ENCODE results near the gene MRPL23. TPM values are rescaled to one million over a fixed set of nuclear protein-coding genes. Genes with fewer than 3 reads are reported as not detected.
A peak's percentile ranks its signal among the peaks of the same experiment; 100 is the strongest.

Gene MRPL23
- total RNA-seq, 2 experiments from 2014 or later = 31.1 to 38.3 TPM

GRCh38 chr11:1927848-1928469, 19.2 kb upstream of the MRPL23 start:
- H3K36me3 ChIP-seq (ENCODE audit: insufficient read depth, low read length) = no peaks in the 10 kb centered on the region
- H3K27me3 ChIP-seq (ENCODE audit: control insufficient read depth in 1 of 2, insufficient read depth in 2 of 2, low read length in 2 of 2) = no peaks in the 10 kb centered on the region
- H3K27ac ChIP-seq (ENCODE audit: low read depth in 1 of 2, low read length in 2 of 2) = no peak overlapping the region
- ChIA-PET CTCF (no interaction called here), POLR2A (no interaction called here)
- H3K4me1 ChIP-seq (ENCODE audit: insufficient read depth, low read length) = peaks cover 9% of the 10 kb centered on the region
- H3K27me3 Mint-ChIP-seq = peaks cover 6% of the 10 kb centered on the region
- DNase-seq = no peak
- H3K9me3 ChIP-seq (ENCODE audit: control insufficient read depth in 1 of 2, insufficient read depth in 1 of 2, low read length in 2 of 2) = no peaks in the 10 kb centered on the region
- H3K4me1 Mint-ChIP-seq (ENCODE audit: low read depth) = peaks cover 7% of the 10 kb centered on the region
- no peak overlapping the region for H3K4me3 ChIP-seq (ENCODE audit: low read length)
- no peaks in the 10 kb centered on the region for H3K36me3 Mint-ChIP-seq (ENCODE audit: low read depth)
- intact Hi-C loops (cut with DNase I, micrococcal nuclease) = no loop called here
- H3K27ac Mint-ChIP-seq = no peak overlapping the region
- no peak for ATAC-seq (ENCODE audit: poor library complexity)
- no peak for TF ChIP-seq CTCF (IDR thresholded peaks at IDR 0.05)
- no peak overlapping the region for H3K4me3 Mint-ChIP-seq
- H3K9me3 Mint-ChIP-seq = no peaks in the 10 kb centered on the region

DNA sequence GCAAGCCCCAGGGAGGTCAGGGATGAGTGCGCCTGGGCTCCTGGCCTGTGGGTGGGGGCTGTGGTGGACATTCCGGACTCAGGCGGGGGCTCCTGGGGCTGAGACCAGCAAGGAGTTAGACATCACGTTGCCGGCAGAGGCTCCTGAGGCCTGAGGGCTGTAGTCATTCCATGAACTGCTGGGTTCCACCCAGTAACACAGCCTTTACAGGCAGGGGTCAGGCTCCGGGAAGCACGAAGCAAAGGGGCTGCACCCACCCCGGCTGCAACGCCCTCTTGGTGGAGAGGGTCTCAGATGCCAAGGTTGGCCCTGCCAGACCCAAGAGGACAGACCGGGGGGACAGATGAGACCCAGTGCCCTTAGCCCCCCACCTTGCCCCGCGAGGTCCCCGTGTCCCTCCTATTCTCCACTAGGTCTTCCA, 18.7 kb upstream of the MRPL23 start:
- H3K9me3 ChIP-seq (ENCODE audit: control insufficient read depth in 1 of 2, insufficient read depth in 1 of 2, low read length in 2 of 2) = no peaks in the 10 kb centered on the region
- H3K27ac ChIP-seq (ENCODE audit: low read depth in 1 of 2, low read length in 2 of 2) = no peak overlapping the region
- Mint-ChIP-seq H3K4me1 (ENCODE audit: low read depth) (peaks cover 6% of the 10 kb centered on the region), H3K36me3 (ENCODE audit: low read depth) (no peaks in the 10 kb centered on the region), H3K9me3 (no peaks in the 10 kb centered on the region), H3K4me3 (no peak overlapping the region), H3K27me3 (peaks cover 6% of the 10 kb centered on the region), H3K27ac (no peak overlapping the region)
- ChIA-PET CTCF (no interaction called here), POLR2A (no interaction called here)
- H3K4me1 ChIP-seq (ENCODE audit: insufficient read depth, low read length) = peaks cover 9% of the 10 kb centered on the region
- H3K4me3 ChIP-seq (ENCODE audit: low read length) = no peak overlapping the region
- no peak for TF ChIP-seq CTCF (IDR thresholded peaks at IDR 0.05)
- intact Hi-C loops (cut with DNase I, micrococcal nuclease) = no loop called here
- no peaks in the 10 kb centered on the region for H3K36me3 ChIP-seq (ENCODE audit: insufficient read depth, low read length)
- DNase-seq = no peak
- H3K27me3 ChIP-seq (ENCODE audit: control insufficient read depth in 1 of 2, insufficient read depth in 2 of 2, low read length in 2 of 2) = no peaks in the 10 kb centered on the region
- ATAC-seq (ENCODE audit: poor library complexity) = no peak

DNA sequence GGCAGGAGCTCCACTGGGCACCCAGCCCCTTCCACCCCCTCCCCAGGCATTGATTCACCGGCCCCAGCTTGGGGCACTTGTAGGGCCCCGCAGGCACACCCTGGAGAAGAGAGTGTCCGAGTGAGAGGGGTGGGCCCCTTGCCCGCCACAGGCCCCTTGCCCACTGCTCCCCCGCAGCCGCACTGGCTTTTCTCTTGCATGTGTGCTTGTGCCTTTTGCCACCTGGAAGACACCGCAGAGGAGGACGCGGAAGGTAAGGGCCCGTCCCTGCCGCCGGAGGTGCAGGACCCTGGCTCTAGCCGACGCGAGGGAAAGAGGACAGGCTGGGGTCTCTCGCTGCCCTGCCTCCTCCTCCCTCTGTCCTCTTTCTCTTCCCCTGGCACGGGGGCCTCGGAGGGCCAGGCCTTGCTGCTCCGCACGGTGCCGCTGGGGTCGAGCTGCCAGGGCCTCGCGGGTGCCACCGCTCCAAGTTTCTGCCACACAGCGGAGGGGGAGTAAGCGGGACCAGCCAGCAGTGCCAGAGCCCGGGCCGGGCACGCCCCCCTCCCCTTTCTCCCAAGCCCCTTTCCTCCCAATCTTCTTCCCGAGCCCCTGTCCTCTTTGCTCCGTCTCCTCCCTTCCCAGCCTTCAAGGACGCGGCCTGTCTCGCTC, 18.1 kb upstream of the MRPL23 start:
- Mint-ChIP-seq H3K27me3 (peaks cover under 1% of the 10 kb centered on the region), H3K4me3 (no peak overlapping the region), H3K9me3 (no peaks in the 10 kb centered on the region), H3K4me1 (ENCODE audit: low read depth) (peaks cover under 1% of the 10 kb centered on the region), H3K27ac (no peak overlapping the region), H3K36me3 (ENCODE audit: low read depth) (no peaks in the 10 kb centered on the region)
- no peak for TF ChIP-seq CTCF (IDR thresholded peaks at IDR 0.05)
- ChIA-PET POLR2A (no interaction called here), CTCF (no interaction called here)
- Histone ChIP-seq H3K36me3 (ENCODE audit: insufficient read depth, low read length) (no peaks in the 10 kb centered on the region), H3K4me1 (ENCODE audit: insufficient read depth, low read length) (peaks cover 9% of the 10 kb centered on the region), H3K27me3 (ENCODE audit: control insufficient read depth in 1 of 2, insufficient read depth in 2 of 2, low read length in 2 of 2) (no peaks in the 10 kb centered on the region), H3K4me3 (ENCODE audit: low read length) (no peak overlapping the region), H3K9me3 (ENCODE audit: control insufficient read depth in 1 of 2, insufficient read depth in 1 of 2, low read length in 2 of 2) (no peaks in the 10 kb centered on the region), H3K27ac (ENCODE audit: low read depth in 1 of 2, low read length in 2 of 2) (no peak overlapping the region)
- no peak for ATAC-seq (ENCODE audit: poor library complexity)
- DNase-seq = peak in 1 of 14 experiments; percentile 19
- intact Hi-C loops (cut with DNase I, micrococcal nuclease) = no loop called here
